HG02852 (cell line): ENCODE measurements around the gene COL15A1.
"Not testable (repeated sequence)": the region's sequence is repeated elsewhere in the genome, so short reads cannot be mapped to it uniquely, and the experiment has no call there.

Source experiments
- ATAC-seq: cut with Tn5 transposase; IDR thresholded peaks from one replicate; pipeline ENCODE4 v1.9.1; 2021; ENCODE audit warnings: mild to moderate bottlenecking, moderate library complexity; ENCODE audit not compliant: unreplicated experiment

The COL15A1 gene

DNA sequence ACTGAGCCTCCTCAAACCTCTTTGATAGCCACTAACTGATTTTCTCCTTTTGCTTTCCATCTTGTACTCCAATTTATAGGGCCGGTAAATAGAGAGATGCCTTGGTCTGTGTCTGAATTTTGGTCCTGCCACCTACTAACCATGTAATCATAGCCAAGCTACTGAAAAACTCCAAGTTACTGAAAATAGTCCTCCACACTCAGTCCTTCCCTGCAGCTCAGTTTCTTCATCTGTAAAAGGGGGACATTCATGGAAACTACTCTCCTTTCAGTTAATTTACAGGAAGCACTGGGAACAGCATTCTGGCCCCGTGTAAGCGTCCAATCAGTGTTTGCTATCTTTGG lies 131.2 kb downstream of the COL15A1 start:
- no peak for ATAC-seq

DNA sequence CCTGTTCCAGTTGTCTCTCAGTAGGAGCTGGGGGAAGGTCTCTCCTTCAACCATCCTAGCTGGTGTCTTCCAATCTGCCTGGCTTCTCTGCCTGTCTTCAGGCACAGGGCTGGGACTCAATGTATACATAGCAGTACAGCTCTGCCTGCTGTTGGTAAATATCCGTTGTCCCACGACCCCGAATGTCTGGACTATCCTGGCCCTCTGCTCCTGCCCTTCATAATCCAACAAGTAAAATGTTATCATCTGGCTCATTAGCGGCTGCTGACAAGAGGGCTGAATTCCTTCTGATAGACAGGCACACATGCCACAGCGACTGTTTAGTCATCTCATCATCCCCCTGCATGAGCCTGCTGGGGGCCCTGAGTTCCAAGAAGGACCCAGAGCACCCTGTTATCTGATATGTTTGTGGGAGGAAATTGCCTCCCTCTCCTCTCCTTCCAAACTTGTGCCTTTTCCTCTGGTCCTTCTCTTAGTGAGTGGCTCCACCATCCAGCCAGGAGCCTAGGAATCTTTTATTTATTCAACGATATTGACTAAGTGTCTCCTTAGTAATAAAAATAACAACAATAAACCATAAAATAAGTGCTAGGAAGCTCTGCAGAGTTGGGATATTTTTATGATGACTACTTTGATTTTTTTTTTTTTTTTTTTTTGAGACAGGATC lies 131.7 kb downstream of the COL15A1 start:
- no peak for ATAC-seq

DNA sequence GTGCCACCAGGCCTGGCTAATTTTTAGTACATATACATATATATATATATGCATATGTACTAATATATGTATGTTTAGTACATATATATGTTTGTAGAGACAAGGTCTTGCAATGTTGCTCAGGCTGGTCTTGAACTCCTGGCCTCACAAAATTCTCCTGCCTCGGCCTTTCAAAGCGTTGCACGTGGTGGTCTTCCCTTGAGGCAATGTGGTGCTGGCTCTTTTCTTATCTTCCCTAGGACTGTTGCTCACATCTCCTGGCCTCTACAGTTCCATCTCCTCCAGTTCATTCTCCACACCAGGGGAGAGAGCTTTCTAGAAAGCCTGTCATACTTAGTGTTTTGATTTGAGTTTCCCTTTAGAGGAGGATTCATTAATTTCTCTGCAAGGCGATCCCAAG lies 132.3 kb downstream of the COL15A1 start:
- no peak for ATAC-seq

DNA sequence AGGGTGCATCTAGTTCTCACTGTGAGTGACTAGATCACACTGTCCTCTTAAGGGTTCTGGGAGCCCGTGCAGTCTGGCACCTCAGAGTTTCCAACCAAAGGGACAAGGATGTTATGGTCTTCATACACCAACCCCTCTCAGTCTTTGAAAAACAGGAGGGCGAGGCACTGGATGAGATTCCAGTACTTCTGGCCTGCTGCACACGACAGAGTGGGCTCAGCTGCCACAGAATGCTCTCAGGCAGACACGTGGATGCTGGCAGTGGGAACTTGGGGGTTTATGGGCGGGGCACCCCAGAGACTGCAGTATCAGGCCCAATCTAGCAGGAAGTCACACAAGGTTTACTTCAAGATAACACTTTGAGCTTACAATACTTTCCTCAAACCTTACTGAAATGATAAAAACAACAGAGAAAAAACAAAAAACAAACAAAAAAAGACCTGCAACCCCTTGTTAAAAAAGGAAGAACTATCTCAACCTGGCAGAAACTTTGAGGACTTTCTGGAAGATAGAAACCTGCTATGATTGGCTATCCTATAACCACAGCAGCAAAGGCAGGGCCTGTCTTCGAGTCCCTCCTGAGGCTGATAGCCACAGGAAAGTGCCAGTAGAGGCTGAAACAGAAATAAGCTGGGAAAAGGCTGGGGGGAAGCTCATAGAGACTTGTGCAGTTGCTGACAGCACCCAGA lies 132.9 kb downstream of the COL15A1 start:
- ATAC-seq: no peak

DNA sequence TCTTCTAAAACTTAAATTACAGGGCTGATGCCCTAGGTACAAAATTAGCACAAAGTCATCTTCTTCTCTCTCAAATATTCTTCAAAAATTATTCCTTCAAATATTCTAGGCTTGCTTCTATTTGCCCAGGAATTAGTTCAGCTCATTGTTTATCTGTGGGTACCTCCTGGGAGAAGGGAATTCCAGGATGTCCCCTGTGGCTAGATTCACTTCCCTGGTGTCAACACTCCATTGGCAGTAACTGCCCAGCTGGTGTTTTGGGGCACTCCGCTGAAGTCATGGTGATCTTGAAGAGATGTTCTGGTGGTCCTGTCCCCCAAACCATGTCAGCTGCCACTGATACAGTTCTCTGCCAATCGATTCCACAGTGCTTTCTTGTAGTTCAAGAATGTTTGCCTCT lies 135.0 kb downstream of the COL15A1 start:
- ATAC-seq: no peak

DNA sequence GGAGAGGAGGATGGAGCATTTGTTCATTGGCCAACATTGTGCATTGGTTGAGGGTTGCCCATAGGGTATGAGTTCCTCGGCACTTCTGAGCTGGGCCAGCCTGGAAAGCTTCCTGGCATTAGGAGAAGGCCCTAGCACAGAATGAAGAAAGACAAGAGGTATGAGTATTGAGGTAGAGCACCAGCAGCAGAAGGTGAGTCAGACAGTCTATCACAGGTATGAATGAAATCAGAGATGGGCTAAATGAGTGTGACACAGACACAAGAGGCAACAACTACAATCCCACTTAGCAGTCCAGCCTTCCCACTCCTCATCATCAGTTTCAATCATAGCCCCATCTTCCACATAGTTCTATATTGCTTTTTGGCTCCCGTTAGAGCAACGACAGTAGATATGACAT lies 135.8 kb downstream of the COL15A1 start:
- no peak for ATAC-seq

DNA sequence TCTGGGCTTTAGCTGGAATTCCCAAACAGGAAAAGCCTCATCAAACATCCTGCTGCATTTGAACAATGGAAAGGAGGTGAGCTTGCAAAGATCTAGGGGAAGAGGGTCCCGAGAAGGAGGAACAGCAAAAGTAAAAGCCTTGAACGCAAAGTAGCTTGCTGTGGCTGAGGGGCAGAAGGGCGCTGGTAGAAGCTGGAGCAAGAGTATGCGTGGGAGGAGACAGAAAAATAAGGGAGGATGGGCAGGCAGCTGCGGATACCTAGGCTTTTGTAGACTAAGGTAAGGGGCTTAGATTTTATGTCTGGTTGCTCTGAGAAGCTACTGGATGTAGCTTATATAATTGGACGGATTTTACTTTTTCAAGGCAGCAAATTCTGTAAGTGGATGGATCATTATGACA lies 139.3 kb downstream of the COL15A1 start:
- no peak for ATAC-seq

DNA sequence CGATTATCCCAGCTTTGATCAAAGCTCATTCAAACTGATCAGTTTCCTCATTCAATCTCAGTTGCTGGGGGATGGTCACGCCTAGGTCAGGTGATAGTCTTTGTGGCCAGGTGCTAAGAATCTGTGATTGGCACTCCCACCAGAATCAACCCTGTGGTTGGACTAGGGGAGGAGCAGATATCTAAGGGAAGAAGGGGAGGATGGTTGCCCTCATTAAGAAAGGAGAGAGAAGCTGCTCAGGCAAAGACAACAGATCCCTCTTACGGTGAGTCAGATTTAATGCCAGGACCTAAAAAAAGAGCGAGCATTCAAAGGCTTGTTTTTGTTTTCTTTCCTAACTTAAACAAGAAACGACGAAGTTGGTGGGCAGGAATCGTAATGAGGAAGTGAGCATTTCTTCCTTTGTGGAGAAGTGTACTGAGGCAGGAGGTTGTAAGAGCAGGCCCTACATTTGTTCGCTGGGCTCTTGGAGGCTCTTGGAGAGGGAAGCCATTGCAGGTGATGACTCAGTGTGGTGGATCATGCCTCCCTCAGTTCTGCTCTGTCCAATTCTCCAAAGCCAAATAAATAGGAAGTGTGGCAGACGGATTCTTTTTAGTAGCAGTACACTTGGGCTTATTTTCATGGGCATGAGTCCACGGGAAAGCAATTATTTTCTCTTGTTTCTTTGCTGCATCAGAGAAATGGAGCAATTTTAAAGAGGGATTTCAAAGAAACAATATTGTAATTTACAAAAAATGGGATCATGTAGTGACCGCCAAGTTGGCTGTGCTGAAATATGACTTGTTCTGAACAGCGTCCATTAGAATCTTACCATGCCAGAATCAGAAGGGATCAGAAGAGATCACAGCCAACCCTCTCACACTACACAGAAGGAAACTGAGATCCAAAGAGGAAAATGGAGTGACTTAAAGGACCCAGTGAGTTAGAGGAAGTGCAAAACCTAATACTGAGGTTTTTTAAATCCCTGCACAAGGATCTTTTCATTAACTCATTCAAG lies 142.5 kb downstream of the COL15A1 start:
- no peak for ATAC-seq

DNA sequence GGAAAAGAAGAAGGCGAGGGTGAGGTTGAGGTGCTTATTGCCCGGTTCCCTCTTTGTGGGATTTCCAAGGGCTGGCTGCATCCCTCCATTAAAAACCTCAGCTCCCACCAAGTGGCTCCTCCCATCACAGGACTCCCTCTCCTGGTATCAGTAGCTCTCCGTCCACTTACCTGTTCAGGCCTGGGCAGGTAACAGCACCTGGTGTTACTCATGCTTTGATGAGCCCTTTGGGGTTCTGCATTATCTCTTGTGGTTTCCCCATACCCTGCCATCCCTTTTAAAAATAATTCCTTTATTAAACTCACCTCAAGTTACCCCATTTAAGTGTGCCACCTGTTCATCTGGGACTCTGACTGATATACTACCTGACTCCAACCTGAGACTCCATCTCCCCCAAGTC lies 143.8 kb downstream of the COL15A1 start:
- ATAC-seq: no peak

DNA sequence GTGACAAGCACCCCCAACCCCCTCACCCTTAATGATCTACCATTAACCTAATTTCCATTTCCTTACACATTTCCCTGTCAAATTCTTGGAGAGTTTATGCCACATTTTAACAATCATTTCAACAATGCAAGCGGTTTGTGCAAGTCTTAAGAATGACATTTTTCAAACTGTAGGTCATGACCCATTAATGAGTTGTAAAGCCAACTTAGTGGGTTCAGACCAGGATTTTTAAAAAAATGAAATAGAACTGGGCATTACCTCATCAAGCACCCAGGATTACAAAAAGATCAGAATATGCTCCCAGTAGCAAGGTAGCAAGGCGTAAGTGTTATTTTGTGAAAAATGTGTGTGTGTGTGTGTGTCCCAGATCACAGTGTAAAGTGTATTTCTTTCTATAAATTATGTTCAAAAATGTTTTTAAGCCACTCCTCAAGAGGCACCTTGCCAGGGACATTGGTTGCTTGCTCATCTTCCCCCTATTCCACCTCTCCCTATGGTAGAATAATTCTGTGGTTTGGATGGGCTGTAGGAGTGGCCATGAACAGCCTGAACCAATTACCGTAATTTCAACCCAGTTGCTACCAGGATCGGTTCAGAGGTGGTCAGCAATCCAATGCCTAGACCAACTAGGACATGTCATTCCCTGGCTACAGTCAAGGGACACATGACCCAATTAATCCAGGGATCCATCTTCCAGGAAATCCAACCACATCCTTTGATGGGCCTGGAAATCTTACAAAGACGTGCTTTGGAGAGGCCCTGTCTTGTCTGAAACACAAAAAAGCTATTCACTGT lies 146.8 kb downstream of the COL15A1 start:
- ATAC-seq: no peak

DNA sequence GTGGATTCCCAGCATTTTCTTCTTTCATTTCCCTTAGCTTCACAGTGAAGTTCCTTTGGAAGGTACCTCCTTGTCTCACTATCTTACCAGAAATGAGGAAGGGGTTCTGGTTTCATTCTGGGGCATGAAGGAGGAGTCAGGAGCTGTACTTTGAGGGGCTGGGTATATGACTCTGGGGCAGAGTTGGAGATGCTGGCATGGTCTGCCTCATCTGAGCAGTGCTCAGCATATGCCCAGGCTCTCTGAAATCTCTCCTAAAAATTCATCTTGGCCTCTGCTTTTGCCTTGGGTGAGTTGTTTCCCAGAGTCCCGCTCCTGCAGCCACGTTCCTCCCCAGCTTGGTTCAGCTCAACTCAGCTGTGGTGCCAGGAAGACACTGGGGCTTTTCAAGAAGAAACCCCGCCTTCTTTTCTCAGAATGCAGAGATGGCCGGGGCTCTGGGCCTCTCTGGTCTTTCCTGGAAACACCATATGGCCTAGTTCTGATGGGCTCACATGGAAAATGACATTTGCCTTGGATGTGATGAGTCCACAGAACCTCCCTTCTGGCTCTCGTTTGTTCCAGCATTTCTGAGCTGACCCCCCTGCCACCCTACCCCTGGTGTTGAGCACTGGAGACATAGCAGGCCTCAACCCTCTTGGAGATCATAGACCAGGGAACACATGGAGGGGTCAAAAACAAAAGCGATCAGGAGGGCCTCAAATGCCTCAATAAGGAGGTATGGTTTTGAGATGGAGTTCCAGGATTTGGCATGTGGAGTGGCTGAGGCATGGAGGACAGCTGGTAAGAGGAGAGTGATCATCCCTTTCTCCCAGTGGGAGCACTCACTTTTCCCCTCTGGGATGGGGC lies 149.2 kb downstream of the COL15A1 start:
- no peak for ATAC-seq

DNA sequence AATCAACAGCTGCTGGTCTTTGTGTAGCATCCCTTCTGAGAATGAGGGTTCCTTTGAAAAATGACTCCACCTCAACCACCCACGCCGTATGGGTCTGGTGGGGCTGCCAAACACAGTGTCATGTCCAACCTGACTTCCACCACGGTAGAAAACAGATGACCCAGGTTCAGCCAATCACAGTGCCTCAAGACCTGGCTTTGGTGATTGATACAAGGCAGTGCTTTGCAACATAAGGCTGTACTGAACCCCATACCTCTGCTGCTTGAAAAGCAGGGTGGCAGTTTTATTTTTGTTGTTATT lies 149.7 kb downstream of the COL15A1 start:
- no peak for ATAC-seq

DNA sequence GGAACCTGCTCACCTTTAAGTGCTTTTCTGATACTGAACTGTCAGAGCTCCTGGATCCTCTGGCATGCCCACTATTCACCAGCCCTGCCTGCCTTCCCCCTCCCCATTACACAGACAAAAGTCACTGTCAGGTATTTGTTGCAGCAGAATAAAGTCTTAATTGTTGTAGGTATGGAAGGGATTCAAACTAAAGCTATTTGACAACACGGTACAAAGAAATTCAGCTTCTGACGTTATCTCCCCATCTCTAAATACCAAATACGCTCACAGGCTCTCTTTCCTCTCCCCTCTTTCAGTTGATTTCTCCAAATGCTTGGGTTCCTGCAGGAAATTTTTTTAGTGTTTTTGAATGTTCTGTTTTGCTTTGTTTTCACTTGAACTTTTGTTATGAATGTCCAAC lies 151.9 kb downstream of the COL15A1 start:
- no peak for ATAC-seq

DNA sequence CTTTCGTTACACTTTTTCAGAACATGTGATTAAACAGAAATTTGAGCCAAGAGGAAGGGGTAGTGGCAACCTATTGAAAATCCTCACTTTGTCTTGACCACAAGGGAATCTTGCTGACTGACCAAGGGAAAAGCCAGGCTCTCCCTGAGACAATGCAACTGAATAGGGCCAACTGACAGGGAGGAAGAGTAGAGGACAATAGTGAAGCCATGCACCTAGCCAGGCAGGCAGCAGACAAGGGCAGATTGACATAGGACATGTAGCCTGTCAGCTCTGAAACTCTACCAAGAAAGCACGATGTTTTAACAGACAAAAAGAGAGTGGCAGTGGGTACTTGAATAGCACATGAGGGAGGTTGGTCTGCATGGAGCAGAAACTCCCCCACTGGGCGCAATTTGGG lies 152.7 kb downstream of the COL15A1 start:
- ATAC-seq: no peak

DNA sequence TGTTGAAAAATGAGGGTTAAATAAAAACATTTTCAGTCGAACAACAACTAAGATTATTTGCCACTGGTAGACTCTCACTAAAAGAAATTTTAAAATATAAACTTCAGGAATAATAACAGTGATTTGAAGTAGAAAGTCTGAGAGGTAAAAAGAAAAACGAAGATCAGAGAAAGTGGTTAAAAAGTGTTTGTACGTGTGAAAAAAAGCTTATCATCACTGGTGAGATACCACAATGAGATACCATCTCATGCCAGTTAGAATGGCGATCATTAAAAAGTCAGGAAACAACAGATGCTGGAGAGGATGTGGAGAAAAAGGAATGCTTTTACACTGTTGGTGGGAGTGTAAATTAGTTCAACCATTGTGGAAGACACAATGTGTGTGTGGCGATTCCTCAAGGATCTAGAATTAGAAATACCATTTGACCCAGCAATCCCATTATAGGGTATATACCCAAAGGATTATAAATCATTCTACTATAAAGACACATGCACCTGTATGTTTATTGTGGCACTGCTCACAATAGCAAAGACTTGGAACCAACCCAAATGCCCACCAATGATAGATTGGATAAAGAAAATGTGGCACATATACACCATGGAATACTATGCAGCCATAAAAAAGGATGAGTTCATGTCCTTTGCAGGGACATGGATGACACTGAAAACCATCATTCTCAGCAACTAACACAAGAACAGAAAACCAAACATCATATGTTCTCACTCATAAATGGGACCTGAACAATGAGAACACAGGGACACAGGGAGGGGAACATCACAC lies 156.3 kb downstream of the COL15A1 start:
- not testable (repeated sequence) for ATAC-seq

DNA sequence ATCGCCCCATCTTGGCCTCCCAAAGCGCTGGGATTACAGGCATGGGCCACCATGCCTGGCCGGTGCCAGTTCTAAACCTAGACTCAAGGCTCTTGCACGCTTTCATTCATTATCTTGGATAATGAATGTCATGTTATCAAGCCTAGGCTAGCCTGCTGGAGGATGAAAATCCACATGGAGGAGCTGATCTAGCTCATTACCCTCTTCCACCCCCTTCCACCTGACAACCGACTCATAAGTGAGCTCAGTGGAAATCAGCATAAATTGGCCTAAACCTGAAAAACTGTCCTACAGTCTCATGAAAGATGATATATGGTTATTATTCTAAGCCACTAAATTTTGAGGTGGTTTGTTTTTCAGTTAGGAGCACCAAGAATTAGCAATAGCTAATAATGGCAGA lies 157.6 kb downstream of the COL15A1 start:
- ATAC-seq: no peak

DNA sequence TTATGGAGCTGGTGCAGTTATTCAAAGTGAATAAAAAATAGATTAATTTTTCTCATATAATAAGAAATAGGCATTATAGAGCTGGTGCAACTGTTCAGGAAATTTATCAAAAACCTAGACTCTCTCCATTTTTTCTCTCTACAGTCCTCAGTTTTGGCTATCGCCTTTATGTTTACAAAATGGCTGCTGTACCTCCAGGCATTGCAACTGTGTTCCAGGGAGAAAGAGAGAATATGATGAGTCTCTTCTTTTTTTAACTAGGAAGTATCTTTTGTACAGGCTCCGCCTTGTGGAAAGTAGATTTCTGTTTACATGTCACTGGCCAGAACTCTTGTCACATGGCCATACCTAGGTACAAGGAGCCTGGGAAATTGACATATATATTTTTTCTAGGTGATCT lies 158.1 kb downstream of the COL15A1 start:
- no peak for ATAC-seq

DNA sequence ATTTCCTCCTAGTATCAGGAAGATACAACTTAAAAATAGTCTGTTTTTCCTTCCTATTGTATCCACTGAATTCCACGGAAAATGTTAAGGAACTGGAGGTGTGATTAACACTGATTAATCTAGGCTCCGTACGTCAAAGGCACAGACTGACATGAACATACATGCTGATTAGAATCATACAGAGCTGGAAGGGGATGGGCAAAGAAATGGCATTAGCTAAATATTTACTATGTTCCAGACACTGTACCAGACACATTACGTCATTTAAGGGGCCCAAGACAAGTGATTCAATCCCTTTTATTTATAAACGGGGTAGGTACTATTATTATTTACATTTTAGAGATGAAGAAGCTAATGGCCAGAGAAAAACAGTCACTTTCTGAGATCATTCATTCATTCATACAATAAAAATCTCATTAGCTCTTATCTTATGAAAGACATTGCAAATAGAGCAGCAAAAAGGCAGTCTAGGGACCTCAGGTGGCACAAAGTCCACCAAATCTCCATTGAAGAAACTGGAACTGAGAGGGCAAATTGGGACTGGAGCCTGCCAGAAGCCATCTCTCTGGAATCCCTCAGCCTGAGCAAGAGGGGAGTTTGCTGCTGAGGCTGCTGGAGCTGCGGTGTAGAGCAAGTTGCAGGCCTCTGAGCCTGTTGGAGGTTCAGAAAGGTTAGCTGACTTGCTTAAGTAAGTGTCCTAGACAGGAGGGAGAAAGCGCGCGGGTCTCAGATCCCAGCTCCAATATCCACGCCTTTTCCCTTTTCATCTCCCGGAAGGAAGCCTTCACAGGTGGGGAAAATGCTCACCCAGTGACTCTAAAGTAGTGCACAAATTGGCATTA lies 159.6 kb downstream of the COL15A1 start:
- ATAC-seq: no peak
